ENCODE measurements around the gene ANAPC10. TPM values are rescaled to one million over a fixed set of nuclear protein-coding genes. Genes with fewer than 3 reads are reported as not detected.
"Not testable (repeated sequence)": the region's sequence is repeated elsewhere in the genome, so short reads cannot be mapped to it uniquely, and the experiment has no call there.

Gene ANAPC10
- total RNA-seq, 1 donor from 2014 or later, result 27.0 TPM

DNA sequence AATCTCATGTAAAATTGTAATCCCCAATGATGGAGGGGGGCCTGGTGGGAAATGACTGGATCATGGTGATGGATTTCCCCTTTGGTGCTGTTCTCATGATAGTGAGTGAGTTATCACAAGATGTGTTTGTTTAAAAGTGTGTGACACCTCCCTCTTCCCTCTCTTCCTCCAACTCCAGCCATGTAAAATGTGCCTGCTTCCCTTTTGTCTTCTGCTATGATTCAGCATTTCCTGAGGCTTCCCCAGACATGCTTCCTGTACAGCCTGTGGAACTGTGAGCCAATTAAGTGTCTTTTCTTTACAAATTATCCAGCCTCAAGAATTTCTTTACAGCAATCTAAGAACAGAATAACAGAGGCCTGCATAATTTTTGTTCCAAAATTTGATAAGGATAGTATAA, 85.2 kb downstream of the ANAPC10 start:
- intact Hi-C loops (cut with micrococcal nuclease), result no loop called here

DNA sequence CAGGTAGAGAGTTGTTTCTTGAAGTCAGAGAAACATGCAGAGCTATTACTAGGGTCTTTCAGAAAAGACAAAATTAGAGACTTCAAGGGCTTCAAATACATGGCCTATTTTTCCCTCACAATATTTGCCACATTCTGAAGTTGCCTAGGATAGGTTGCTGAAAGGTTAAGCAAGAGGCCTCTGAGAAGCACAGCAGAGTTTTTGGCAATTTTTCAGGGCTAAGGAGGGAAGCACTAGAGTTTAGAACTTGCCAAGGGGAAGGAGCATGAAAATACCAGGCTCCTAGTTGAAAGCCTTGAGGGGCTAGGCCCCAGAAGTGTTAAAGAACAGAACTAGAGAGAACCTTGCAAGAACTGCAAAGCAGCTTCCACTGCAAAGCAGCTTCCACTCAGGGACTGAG, 86.4 kb downstream of the ANAPC10 start:
- intact Hi-C loops (cut with micrococcal nuclease), result no loop called here

DNA sequence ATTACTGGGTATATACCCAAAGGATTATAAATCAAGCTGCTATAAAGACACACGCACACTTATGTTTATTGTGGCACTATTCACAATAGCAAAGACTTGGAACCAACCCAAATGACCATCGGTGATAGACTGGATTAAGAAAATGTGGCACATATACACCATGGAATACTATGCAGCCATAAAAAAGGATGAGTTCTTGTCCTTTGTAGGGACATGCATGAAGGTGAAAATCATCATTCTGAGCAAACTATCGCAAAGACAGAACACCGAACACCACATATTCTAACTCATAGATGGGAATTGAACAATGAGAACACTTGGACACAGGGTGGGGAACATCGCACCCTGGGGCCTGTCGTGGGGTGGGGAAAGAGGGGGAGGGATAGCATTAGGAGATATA, 87.7 kb downstream of the ANAPC10 start:
- intact Hi-C loops (cut with micrococcal nuclease), result not testable (repeated sequence)

DNA sequence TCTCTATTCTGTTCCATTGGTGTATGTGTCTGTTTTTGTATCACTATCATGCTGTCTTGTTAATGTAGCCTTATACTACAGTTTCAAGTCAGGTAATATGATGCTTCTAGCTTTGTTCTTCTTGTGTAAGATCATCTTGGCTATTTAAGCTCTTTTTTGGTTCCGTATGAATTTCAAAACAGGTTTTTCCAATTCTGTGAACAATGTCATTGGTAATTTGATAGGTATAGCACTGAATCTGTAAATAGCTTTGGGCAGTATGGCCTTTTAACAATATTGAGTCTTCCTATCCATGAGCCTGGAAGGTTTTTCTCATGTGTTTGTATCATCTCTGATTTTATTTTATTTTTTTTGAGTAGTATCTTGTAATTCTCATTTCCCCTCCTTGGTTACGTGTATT, 94.3 kb downstream of the ANAPC10 start:
- intact Hi-C loops (cut with micrococcal nuclease), result no loop called here

DNA sequence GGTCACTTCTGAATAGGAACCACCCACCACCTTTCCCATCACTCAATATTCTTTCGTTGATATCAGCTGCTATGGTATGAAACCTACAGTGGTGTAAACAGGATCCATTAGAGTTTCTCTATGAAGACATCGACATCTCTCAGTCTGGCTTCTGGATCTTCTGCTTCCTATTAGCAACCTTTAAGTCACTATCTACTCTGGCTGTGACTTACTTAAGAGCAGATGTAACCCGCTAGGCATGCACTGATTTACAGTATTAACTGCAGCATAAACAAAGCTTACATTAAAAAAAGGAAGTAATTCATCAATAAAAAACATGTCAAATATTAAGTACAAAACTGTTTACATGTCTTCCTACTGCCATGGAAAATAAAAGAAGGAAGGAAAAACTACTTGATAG, 96.4 kb downstream of the ANAPC10 start:
- intact Hi-C loops (cut with micrococcal nuclease), result no loop called here

DNA sequence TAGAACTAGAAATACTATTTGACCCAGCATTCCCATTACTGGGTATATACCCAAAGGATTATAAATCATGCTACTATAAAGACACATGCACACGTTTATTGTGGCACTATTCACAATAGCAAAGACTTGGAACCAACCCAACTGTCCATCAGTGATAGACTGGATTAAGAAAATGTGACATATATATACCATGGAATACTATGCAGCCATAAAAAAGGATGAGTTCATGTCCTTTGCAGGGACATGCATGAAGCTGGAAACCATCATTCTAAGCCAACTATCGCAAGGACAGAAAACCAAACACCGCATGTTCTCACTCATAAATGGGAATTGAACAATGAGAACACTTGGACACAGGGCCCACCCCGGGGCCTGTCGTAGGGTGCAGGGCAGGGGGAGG, 97.3 kb downstream of the ANAPC10 start:
- intact Hi-C loops (cut with micrococcal nuclease), result not testable (repeated sequence)

DNA sequence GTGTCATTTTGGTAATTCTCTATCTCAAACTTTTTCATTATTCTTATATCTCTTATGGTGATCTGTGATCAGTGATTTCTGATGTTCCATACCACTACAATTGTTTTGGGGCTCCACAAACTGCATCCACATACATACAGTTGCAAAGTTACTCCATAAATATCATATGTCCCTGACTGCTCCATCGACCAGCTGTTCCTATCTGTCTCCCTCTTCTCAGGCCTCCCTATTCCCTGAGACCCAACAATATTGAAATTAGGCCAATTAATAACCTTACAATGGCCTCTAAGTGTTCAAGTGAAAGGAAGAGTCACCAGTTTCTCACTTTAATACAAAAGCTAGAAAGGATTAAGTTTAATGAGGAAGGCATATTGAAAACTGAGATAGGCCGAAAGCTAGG, 108.7 kb downstream of the ANAPC10 start:
- intact Hi-C loops (cut with micrococcal nuclease), result no loop called here

DNA sequence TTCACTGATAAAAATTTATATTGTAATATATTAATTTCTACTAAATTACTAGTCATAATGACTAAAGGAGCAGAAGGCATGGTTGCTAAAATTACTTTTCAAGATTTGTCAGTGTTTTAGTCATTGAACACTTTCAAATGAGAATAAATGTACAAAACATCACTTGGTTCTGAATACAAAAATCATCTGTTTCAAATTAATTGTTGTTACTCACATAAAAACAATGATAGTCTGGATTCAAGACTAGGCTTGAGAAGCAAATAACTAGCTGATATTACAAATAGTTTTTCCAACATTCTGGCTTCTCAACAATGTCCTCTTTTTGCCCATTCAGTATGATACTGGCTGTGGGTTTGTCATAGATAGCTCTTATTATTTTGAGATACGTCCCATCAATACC, 112.5 kb downstream of the ANAPC10 start:
- intact Hi-C loops (cut with micrococcal nuclease), result no loop called here

DNA sequence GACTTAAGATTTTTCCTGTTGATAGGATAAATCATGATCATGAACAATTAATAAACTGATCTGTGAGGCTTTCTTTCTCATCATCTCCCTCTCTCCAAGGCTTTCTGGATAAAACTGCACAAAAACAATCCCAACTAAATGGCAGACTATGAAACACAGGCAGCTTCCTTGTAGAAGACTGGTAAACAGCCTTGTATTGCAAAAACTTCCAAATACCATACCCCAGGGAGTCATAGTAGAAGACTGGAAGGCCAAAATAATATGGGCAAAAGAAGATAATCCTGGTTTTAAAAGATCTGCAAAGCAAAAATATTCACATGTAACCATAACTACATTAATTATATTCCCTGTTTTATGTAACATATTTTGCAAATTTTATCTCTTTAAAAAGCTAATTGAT, 113.0 kb downstream of the ANAPC10 start:
- intact Hi-C loops (cut with micrococcal nuclease), result no loop called here

DNA sequence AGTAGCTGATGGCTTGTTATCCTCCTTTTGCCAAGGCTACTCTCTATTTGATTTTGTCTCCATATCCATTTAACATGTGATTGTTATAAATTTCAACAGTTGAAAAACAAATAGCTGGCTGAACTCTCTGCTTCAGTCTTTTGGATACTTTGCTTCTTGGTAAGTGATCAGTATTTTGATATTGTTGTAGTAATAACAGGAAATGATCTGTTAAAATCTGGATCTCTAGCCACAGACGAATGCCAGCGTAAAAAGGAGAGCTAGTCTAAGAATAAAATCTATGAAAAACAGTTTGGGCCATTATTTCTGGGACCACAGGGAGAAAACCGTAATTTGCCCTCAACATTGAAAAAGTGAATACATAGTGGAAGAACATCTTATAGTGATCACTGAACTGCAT, 113.8 kb downstream of the ANAPC10 start:
- intact Hi-C loops (cut with micrococcal nuclease), result no loop called here

DNA sequence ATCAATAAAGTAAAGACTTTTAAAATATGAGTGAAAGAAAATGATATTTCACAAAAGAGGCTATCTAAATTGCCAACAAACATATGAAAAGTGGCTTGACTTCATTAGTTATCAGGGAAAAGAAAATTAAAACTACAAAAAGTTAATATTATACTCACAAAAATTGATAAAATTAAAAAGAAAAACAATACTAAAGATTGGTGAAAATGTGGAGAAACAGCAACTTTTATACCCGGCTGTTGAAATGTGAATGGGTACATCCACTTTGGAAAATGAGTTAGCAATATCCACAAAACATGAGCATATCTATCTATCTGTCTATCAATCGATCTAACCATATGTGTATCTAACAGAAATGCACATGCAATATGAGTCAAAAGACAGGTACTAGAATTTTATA, 122.3 kb downstream of the ANAPC10 start:
- intact Hi-C loops (cut with micrococcal nuclease), result no loop called here

DNA sequence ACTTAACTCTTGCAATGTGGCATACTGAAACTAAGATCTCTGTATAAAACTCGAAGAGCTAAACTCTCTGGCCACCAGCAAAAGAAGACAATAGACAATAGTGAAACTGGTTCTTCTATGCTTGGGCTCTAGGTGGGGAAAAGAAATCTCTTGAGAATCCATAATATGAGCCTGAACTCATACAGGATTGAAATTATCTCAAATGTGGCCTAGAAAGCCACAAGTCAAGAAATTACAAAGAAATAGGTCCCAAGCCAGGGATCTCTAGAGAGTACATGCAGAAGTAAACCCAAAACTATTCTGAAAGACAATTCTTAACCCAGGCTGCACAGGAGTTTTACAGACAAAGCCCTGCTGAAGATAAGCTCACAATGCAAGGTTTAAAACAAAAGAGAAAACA, 127.4 kb downstream of the ANAPC10 start:
- intact Hi-C loops (cut with micrococcal nuclease), result no loop called here

DNA sequence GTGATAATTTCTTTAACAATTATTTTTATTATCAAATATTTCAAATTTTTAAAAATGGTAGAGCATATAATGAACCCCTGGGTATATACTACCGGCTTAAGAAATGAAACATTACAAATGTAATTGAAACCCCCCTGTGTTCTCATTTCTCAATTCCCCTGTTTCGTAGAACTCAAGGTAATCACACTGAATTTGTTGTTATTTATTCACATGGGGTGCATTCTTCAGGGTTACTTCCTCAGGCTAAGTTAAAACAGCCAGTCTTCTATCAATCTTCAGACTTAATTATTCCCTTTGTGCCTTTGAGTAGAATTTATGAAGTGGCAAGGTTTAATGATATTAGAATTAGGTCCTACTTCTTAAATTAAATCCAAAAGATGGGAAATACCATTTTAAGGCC, 128.2 kb downstream of the ANAPC10 start:
- intact Hi-C loops (cut with micrococcal nuclease), result no loop called here

DNA sequence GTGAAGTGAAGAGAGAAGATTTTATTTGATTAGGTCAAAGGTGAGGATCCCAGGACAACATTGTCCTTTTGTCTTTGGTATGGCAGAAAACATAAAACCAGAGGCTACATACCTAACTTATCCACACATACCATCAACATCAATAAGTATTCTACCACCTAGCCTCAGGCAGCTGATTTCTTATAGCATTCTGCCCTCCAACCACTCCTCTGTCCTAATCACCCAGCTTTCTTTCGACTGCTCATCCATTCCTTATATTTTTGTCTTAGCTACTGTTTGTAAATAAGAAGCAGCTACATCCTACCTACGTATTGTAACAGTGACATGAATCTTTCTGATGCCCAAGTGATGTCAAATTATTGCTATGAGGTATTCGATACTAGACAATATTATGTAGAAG, 129.4 kb downstream of the ANAPC10 start:
- intact Hi-C loops (cut with micrococcal nuclease), result no loop called here

DNA sequence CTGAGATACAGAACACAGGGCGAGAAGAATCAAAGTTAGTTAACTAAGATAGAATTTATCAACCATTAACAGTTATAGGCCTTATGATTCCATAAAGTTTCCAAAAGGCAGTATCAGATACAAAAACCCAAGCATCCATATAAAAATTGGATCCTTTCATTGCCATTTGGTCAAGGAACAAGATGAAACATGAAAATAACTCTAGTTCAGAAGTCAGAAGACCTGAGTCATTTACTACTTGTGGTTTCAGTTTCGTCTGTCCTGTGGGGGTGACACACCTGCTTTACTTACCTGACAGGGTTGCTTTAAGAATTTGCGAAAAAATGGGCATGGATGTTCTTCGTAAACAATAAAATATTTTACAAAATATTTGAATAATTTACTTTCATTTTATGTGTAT, 130.8 kb downstream of the ANAPC10 start:
- intact Hi-C loops (cut with micrococcal nuclease), result no loop called here

DNA sequence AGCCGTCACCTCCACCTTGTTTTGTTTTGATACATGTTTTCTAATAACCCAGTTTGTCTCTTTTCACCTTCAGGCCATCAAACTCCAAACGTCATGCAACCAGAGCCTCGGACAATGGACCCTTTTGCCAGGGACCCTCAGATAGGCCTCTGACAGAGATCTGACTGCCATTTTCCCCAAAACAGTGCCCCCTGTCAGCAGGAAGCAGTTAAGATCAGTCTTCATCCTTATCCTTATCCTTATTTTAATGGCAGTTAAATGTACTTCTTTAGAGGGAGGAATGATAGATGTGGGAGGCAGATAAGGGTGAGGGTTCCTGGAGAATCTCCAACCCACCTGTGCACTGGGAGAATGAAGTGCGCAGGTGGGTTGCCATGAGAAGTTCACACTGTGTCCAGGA, 135.7 kb downstream of the ANAPC10 start:
- intact Hi-C loops (cut with micrococcal nuclease), result no loop called here

DNA sequence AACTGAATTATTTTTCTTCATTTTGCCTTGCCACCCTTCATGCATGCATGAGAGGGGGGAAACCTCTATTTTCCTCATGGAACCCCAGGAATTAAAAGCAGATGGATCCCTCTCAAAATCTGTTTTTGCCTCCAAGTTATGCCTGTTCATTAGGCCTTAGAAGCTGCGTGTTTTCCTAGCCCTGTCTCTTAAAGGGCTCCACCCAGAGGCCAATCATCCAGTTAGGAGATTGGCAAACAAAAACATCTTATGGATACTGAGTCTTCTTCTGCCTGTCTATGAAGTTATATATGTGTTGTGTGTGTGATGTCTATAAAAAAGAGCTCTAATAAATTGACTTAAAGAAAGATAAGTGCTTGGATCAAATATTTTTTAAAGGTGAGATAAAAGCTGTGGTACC, 142.9 kb downstream of the ANAPC10 start:
- intact Hi-C loops (cut with micrococcal nuclease), result no loop called here

DNA sequence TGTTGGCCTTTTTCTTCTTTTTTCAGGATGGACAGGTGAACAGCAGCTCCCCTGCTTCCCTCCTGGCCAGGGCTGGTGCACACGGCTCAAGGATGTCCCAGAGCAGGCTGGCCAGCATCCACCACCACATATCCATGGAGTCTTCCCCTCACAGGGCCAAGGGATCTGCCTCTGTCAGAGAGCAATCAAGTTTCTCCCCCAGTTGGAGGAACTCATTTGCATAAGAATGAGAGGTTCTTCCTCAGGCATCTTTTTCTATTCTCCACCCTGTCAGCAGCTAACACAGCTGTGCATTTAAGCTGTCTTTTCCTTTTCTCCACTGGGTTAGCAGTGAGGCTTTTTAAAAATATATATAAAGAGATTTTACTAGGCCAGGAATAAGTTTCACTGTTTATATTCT, 143.8 kb downstream of the ANAPC10 start:
- intact Hi-C loops (cut with micrococcal nuclease), result no loop called here

DNA sequence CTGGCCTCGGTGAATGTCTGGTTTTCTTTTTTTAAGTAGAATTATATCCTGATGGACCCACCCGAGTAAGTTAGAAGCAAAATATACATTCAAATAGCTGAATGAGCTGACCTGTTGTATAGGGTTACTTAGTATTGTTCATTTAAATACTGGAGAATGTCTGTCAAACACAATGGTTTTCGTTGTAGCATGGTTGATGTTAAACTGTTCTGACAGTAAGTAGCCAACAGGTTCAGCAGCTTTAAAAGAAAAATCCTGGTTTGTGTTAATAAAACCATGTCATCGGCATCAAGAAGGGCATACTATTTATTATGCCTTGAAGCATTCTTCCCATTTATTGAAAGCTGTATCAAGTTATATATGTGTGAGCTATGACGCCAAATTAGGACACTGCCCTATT, 149.6 kb downstream of the ANAPC10 start:
- intact Hi-C loops (cut with micrococcal nuclease), result no loop called here

DNA sequence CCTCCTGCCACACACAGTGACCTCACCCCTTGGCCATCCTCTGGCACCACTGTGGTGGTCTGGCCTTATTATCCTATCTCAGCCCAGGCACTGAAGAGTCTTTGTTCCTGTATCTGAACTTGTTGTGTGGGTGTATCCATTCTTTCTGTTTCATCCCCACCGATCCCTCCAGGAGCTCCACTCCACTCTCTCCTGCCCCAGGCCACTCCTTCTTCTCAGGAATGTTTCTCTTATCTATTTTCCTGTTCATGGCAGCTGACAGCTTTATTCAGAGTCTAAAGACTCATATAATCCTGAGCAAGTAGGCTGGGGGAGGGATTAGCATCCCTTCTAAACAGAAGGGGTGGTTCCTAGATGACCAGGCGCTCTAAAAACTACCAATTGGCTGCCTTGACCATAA, 150.0 kb downstream of the ANAPC10 start:
- intact Hi-C loops (cut with micrococcal nuclease), result no loop called here
